Smooth muscle cell (in vitro differentiated cells): ENCODE data around the gene DPP10. TPM values are rescaled to one million over a fixed set of nuclear protein-coding genes. Genes with fewer than 3 reads are reported as not detected.

Source experiments
- DNase-seq: peaks from one replicate; lab custom pipeline; 2025; ENCODE audit not compliant: unreplicated experiment; lab: John Stamatoyannopoulos, UW
- H2AFZ ChIP-seq: fragments of 200-600 bp; sonication (generic); 2 replicates; pipeline ENCODE4 v1.6.0; 2016; ENCODE audit warnings: antibody characterized with exemption, low read depth, mild to moderate bottlenecking
- H3F3A ChIP-seq: fragments of 200-600 bp; sonication (generic); 2 replicates; pipeline ENCODE4 v1.6.0; 2017; ENCODE audit warnings: antibody characterized with exemption, low read depth
- H3K27ac ChIP-seq: fragments of 200-600 bp; sonication (generic); 2 replicates; pipeline ENCODE4 v1.5.1; 2016; ENCODE audit warnings: low read depth, mild to moderate bottlenecking
- H3K27me3 ChIP-seq: fragments of 200-600 bp; sonication (generic); 2 replicates; pipeline ENCODE4 v1.6.1; 2016; ENCODE audit warnings: low read depth, mild to moderate bottlenecking
- H3K36me3 ChIP-seq: fragments of 200-600 bp; sonication (generic); 2 replicates; pipeline ENCODE4 v1.5.1; 2016; ENCODE audit warnings: low read depth
- H3K4me1 ChIP-seq: fragments of 200-600 bp; sonication (generic); 2 replicates; pipeline ENCODE4 v1.5.1; 2016; ENCODE audit warnings: low read depth
- H3K4me2 ChIP-seq: fragments of 200-600 bp; sonication (generic); 2 replicates; pipeline ENCODE4 v1.6.0; 2016; ENCODE audit warnings: mild to moderate bottlenecking
- H3K4me3 ChIP-seq: fragments of 200-600 bp; sonication (generic); 2 replicates; pipeline ENCODE4 v1.5.1; 2016; ENCODE audit warnings: mild to moderate bottlenecking
- H3K79me2 ChIP-seq: fragments of 200-600 bp; sonication (generic); 2 replicates; pipeline ENCODE4 v1.6.0; 2016; ENCODE audit warnings: low read depth, mild to moderate bottlenecking
- H3K9ac ChIP-seq: fragments of 200-600 bp; sonication (generic); 2 replicates; pipeline ENCODE4 v1.6.0; 2016; ENCODE audit warnings: low read depth
- H3K9me3 ChIP-seq: fragments of 200-600 bp; sonication (generic); replicated peaks from 2 replicates; pipeline ENCODE4 v1.5.1; 2016; ENCODE audit warnings: low read depth
- H4K20me1 ChIP-seq: fragments of 200-600 bp; sonication (generic); 2 replicates; pipeline ENCODE4 v1.6.0; 2016; ENCODE audit warnings: low read depth
- CTCF ChIP-seq: fragments of 200-600 bp; sonication (generic); IDR thresholded peaks from 2 replicates; pipeline ENCODE4 v1.5.1; 2017; ENCODE audit warnings: borderline replicate concordance, mild to moderate bottlenecking, antibody characterized with exemption; ENCODE audit not compliant: insufficient read depth, poor library complexity, severe bottlenecking
- WGBS: methylation state at CpG from one replicate; pipeline ENCODE4 v1.1.7; 2016; ENCODE audit warnings: low lambda C conversion rate; 5-methylcytosine and 5-hydroxymethylcytosine counted together
- polyA plus RNA-seq: library from polyadenylated mRNA; unstranded; fragments of >200 nt; fragmentation: Nextera tagmentation; extraction: Ambion mirVana; gene quantifications from 2 replicates; pipeline ENCODE4 v1.2.1, GENCODE V29; 2016
- total RNA-seq: library from RNA; depleted of rRNA; stranded (reverse); fragments of >200 nt; gene quantifications from 2 replicates; pipeline ENCODE4 v1.2.3, GENCODE V29; 2014

The DPP10 gene
- total and polyA plus RNA-seq, 2 experiments from 2014 or later, result 3.6 TPM; not detected in 1

- Histone ChIP-seq H3K36me3 (no peaks in the 10 kb centered on the region), H3K27ac (no peak overlapping the region), H3K9me3 (no peaks in the 10 kb centered on the region), H3K4me3 (no peak overlapping the region), H4K20me1 (no peaks in the 10 kb centered on the region), H3K9ac (no peak overlapping the region), H3K27me3 (no peaks in the 10 kb centered on the region), H3K4me2 (no peak overlapping the region), H2AFZ (no peak overlapping the region), H3F3A (no peaks in the 10 kb centered on the region), H3K79me2 (no peaks in the 10 kb centered on the region), H3K4me1 (no peaks in the 10 kb centered on the region)
- TF ChIP-seq CTCF, result no peak
- DNase-seq, result no peak
- WGBS, result 90% methylated on average over 2 of the region's 2 CpGs
Observed at GRCh38 chr2:115460008-115460407, 1017.6 kb downstream of the DPP10 start.

GRCh38 chr2:115480741-115481140 lies 1038.3 kb downstream of the DPP10 start:
- Histone ChIP-seq H2AFZ (no peak overlapping the region), H3F3A (no peaks in the 10 kb centered on the region), H3K4me3 (no peak overlapping the region), H4K20me1 (no peaks in the 10 kb centered on the region), H3K9me3 (no peaks in the 10 kb centered on the region), H3K27me3 (no peaks in the 10 kb centered on the region), H3K4me2 (no peak overlapping the region), H3K4me1 (no peaks in the 10 kb centered on the region), H3K36me3 (no peaks in the 10 kb centered on the region), H3K9ac (no peak overlapping the region), H3K79me2 (no peaks in the 10 kb centered on the region), H3K27ac (no peak overlapping the region)
- TF ChIP-seq CTCF, result no peak
- no peak for DNase-seq
- WGBS, result 100% methylated on average over 1 of the region's 1 CpG

- no peak for DNase-seq
- Histone ChIP-seq H3K36me3 (no peaks in the 10 kb centered on the region), H3K27ac (no peak overlapping the region), H3K4me2 (no peak overlapping the region), H3K27me3 (no peaks in the 10 kb centered on the region), H3K4me1 (no peaks in the 10 kb centered on the region), H3K9ac (no peak overlapping the region), H3K9me3 (no peaks in the 10 kb centered on the region), H2AFZ (no peak overlapping the region), H3F3A (no peaks in the 10 kb centered on the region), H3K79me2 (no peaks in the 10 kb centered on the region), H4K20me1 (no peaks in the 10 kb centered on the region), H3K4me3 (no peak overlapping the region)
- no peak for TF ChIP-seq CTCF
- WGBS, result 94% methylated on average over 2 of the region's 2 CpGs
Observed at GRCh38 chr2:115481842-115482241, 1039.4 kb downstream of the DPP10 start.

- no peak overlapping the region for H3K4me3 ChIP-seq
- no peak for TF ChIP-seq CTCF
- no peaks in the 10 kb centered on the region for H3K9me3 ChIP-seq
- 71% methylated on average over 4 of the region's 4 CpGs for WGBS
- no peaks in the 10 kb centered on the region for H3K4me1 ChIP-seq
- no peak overlapping the region for H3K9ac ChIP-seq
- no peak overlapping the region for H3K27ac ChIP-seq
- H4K20me1 ChIP-seq, result no peaks in the 10 kb centered on the region
- H3F3A ChIP-seq, result no peaks in the 10 kb centered on the region
- H3K4me2 ChIP-seq, result no peak overlapping the region
- no peaks in the 10 kb centered on the region for H3K36me3 ChIP-seq
- DNase-seq, result no peak
- H3K27me3 ChIP-seq, result no peaks in the 10 kb centered on the region
- H3K79me2 ChIP-seq, result no peaks in the 10 kb centered on the region
- no peak overlapping the region for H2AFZ ChIP-seq
Observed at GRCh38 chr2:115483666-115484065, 1041.2 kb downstream of the DPP10 start.
